SU-DHL-6 (cell line): ENCODE results near the gene FKBP2.
"Not testable (repeated sequence)": the region's sequence is repeated elsewhere in the genome, so short reads cannot be mapped to it uniquely, and the experiment has no call there.

Source experiments
- H2AFZ ChIP-seq: fragments of 200-600 bp; sonication (generic); 2 replicates; pipeline ENCODE4 v1.6.1; 2014; ENCODE audit warnings: low read depth, mild to moderate bottlenecking, moderate library complexity, mixed read lengths, antibody characterized with exemption, low read length; ENCODE audit not compliant: severe bottlenecking
- H3F3A ChIP-seq: fragments of 200-600 bp; shearing (Covaris generic); 2 replicates; pipeline ENCODE4 v1.6.0; 2016; ENCODE audit warnings: antibody characterized with exemption, mild to moderate bottlenecking; ENCODE audit not compliant: insufficient read depth
- H3K27ac ChIP-seq: fragments of 200-600 bp; sonication (generic); 2 replicates; pipeline ENCODE4 v1.5.1; 2016; ENCODE audit warnings: low read depth, mild to moderate bottlenecking, low read length, moderate library complexity, mixed read lengths
- H3K27me3 ChIP-seq: fragments of 200-600 bp; sonication (generic), shearing (Covaris generic); 2 replicates; pipeline ENCODE4 v1.6.0; 2014; ENCODE audit warnings: mild to moderate bottlenecking, low read length
- H3K36me3 ChIP-seq: fragments of 200-600 bp; sonication (generic); 2 replicates; pipeline ENCODE4 v1.6.1; 2014; ENCODE audit warnings: mild to moderate bottlenecking, low read length, mixed read lengths
- H3K4me2 ChIP-seq: fragments of 300-600, 200-600 bp; shearing (Covaris generic), sonication (generic); 2 replicates; pipeline ENCODE4 v1.6.0; 2014; ENCODE audit warnings: low read length, low read depth, mild to moderate bottlenecking; ENCODE audit not compliant: poor library complexity, severe bottlenecking
- H3K4me3 ChIP-seq: fragments of 200-600 bp; sonication (generic); 2 replicates; pipeline ENCODE4 v1.5.1; 2014; ENCODE audit warnings: antibody characterized with exemption, low read length, mild to moderate bottlenecking, mixed read lengths; ENCODE audit not compliant: insufficient read depth, poor library complexity, severe bottlenecking
- H3K79me2 ChIP-seq: fragments of 200-600 bp; sonication (generic); 2 replicates; pipeline ENCODE4 v1.6.1; 2014; ENCODE audit warnings: mild to moderate bottlenecking, low read length, moderate library complexity; ENCODE audit not compliant: insufficient read depth
- H3K9ac ChIP-seq: fragments of 200-600 bp; sonication (generic); 2 replicates; pipeline ENCODE4 v1.7.0; 2014; ENCODE audit warnings: mild to moderate bottlenecking, low read length
- H3K9me2 ChIP-seq: fragments of 200-600 bp; sonication (generic); replicated peaks from 2 replicates; pipeline ENCODE4 v1.6.1; 2014; ENCODE audit warnings: low read length; ENCODE audit not compliant: insufficient read depth
- H3K9me3 ChIP-seq: fragments of 200-600 bp; sonication (generic); 2 replicates; pipeline ENCODE4 v1.6.1; 2014; ENCODE audit warnings: low read length, mixed read lengths; ENCODE audit not compliant: insufficient read depth
- H4K20me1 ChIP-seq: fragments of 200-600 bp; sonication (generic); 2 replicates; pipeline ENCODE4 v1.6.1; 2014; ENCODE audit warnings: low read depth, mild to moderate bottlenecking, antibody characterized with exemption, low read length, moderate library complexity, mixed read lengths
- EZH2phosphoT487 ChIP-seq: fragments of 200-600 bp; sonication (generic), shearing (Covaris generic); conservative IDR thresholded peaks from 2 replicates; pipeline ENCODE4 v1.6.1; 2018; ENCODE audit warnings: mild to moderate bottlenecking, antibody characterized with exemption, low read length, moderate library complexity, mixed read lengths
- TF ChIP-seq, protein P1 (sequence below): fragments of 200-600 bp; sonication (generic); IDR thresholded peaks from one replicate; pipeline ENCODE4 v1.5.1; 2017; ENCODE audit warnings: antibody characterized with exemption, mild to moderate bottlenecking, low read length, moderate library complexity; ENCODE audit not compliant: insufficient read depth, poor library complexity, severe bottlenecking

The FKBP2 gene

DNA sequence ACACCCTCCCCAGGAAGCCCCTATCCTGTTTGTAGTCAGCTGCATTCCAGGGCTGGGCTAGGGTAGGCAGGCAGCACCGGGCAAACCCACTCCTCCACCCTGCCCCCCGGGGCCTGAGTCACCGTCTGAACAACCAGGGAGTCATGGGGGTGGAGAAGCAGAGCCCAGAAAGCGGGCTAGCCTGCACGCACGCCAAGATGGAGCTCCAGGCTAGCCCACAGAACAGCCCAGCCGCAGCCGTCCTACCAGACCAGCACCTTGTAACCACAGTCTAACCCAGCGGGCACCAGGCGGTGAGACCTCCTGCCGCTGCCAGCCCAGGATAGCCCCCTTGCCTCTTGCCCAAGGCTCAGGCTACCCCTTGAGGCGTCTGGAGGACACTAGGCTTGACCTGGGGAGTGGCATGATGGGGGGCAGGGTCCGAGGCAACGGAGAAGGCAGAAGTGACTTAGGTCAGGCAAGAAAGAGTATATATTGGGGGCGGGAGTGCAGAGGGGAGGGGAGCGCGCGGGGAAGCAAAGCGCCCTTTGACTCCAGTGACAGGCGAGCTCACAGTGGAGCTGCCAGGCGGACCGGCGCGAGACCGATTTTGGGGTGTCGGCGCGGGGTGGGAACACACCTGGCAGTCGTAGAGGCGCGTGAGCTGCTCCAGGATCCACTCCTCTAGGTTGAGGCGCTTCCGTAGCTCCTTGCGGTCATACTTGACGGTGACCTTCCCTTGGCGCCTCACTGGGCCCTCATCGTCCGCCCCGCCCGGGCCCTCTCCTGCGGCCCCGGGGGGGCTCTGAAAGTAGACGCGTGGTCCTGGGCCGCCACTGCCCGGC lies 5.1 kb downstream of the FKBP2 start:
- Histone ChIP-seq H3K4me2 (peak overlapping the region; percentile 82), H3K36me3 (no peaks in the 10 kb centered on the region), H3K79me2 (peaks cover 22% of the 10 kb centered on the region), H3K27ac (peak overlapping the region; percentile 90), H3K27me3 (no peaks in the 10 kb centered on the region), H3K9me3 (no peaks in the 10 kb centered on the region), H2AFZ (no peak overlapping the region), H3K4me3 (peak overlapping the region; percentile 97), H3K9me2 (no peaks in the 10 kb centered on the region), H3F3A (peaks cover 41% of the 10 kb centered on the region), H4K20me1 (no peaks in the 10 kb centered on the region), H3K9ac (peak overlapping the region; percentile 89)
- no peak for TF ChIP-seq EZH2phosphoT487
- TF ChIP-seq, protein P1, sequence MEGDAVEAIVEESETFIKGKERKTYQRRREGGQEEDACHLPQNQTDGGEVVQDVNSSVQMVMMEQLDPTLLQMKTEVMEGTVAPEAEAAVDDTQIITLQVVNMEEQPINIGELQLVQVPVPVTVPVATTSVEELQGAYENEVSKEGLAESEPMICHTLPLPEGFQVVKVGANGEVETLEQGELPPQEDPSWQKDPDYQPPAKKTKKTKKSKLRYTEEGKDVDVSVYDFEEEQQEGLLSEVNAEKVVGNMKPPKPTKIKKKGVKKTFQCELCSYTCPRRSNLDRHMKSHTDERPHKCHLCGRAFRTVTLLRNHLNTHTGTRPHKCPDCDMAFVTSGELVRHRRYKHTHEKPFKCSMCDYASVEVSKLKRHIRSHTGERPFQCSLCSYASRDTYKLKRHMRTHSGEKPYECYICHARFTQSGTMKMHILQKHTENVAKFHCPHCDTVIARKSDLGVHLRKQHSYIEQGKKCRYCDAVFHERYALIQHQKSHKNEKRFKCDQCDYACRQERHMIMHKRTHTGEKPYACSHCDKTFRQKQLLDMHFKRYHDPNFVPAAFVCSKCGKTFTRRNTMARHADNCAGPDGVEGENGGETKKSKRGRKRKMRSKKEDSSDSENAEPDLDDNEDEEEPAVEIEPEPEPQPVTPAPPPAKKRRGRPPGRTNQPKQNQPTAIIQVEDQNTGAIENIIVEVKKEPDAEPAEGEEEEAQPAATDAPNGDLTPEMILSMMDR: no peak

DNA sequence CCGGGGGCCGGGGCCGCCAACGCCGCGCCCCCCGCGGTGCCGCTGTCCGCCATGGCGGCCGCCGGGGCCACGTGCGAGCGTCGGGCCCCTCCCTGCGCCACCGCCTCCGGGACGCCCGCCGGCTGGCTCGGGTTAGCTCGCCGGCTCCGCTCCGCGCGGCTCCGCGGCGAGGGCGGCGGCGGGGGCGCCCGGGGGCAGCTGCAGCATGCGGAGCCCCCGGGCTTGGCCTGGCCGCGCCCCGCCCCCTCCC lies 5.7 kb downstream of the FKBP2 start:
- H3K9me3 ChIP-seq, H3K27me3 ChIP-seq, H2AFZ ChIP-seq, H4K20me1 ChIP-seq, H3K36me3 ChIP-seq, H3K4me2 ChIP-seq, H3K9me2 ChIP-seq: not testable (repeated sequence)
- Histone ChIP-seq H3K9ac (peak overlapping the region; percentile 89), H3K79me2 (peaks cover 22% of the 10 kb centered on the region), H3K4me3 (peak overlapping the region; percentile 97), H3F3A (peaks cover 41% of the 10 kb centered on the region), H3K27ac (peak overlapping the region; percentile 90; the same call in 1 of the 2 replicates)

DNA sequence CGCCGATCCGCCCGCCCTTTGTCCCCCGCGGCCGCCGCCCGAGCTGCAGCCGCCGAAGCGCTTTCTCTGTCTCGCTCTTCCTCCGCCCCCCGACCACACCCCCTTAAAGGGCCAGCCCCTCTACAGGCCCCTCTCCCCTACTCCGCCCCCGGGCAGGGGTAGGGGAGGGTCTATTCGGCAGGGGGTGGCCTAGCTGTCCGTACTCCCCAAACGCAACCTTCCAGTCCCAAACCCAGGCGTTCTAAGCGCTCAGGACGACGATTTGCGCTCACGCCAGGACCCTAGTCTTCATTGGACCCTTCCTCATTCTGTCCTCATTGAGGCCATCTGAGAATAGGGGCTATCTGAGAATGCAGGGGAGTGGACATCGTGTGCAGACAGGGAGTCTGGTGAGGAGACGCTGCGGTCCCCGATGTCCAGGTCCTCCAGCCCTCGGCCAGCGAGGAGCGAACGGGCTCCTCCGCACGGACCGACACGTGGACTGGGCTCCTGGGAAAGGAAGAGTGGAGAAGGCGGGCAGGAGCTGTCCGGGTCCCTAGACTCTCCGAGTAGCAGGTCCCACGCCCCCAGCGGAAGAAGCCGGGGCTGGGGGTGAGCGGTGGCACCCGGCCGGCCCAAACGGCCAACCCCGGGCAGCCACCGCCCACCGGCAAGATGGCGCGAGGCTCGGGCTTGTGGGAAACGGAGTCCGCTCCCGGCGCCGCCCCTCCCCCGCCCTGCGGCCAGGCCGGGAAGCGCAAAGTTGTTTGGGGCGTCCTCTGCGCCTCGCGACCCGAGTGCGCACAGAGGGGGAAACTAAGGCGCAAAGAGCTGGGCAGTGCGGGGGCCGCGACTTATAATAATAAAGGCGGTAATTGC lies 6.2 kb downstream of the FKBP2 start, which contains the start of gene PPP1R14B:
PPP1R14B (minus strand) TSS at position 73 of the 858 bp plus-strand sequence. CDS start 270 bp downstream, outside the sequence.
- peak within 1 kb of the TSS; percentile 82 for H3K4me2 ChIP-seq
- H3F3A ChIP-seq: peaks cover 41% of the 10 kb centered on the region
- TF ChIP-seq EZH2phosphoT487: no peak
- TF ChIP-seq, protein P1: no peak
- no peaks in the 10 kb centered on the region for H3K9me2 ChIP-seq
- H4K20me1 ChIP-seq: no peaks in the 10 kb centered on the region
- no peaks in the 10 kb centered on the region for H3K9me3 ChIP-seq
- H3K79me2 ChIP-seq: peaks cover 22% of the 10 kb centered on the region
- H3K27me3 ChIP-seq: no peaks in the 10 kb centered on the region
- peak within 1 kb of the TSS; percentile 97 for H3K4me3 ChIP-seq
- H3K9ac ChIP-seq: peak within 1 kb of the TSS; percentile 89
- peak within 1 kb of the TSS; percentile 88 for H2AFZ ChIP-seq
- peak within 1 kb of the TSS; percentile 90 for H3K27ac ChIP-seq
- H3K36me3 ChIP-seq: no peaks in the 10 kb centered on the region
